NCI-H2196 (cell line): ENCODE measurements around the gene PBX3.
A peak's percentile ranks its signal among the peaks of the same experiment; 100 is the strongest.

Experiments
- DNase-seq: peaks from one replicate; lab custom pipeline; 2025; ENCODE audit not compliant: unreplicated experiment; lab: John Stamatoyannopoulos, UW

The PBX3 gene

GRCh38 chr9:125747053-125747764 lies at the start of gene PBX3:
PBX3 (plus strand) TSS chr9:125747373.
- peak; percentile 52 for DNase-seq

- DNase-seq: no peak
These were observed 47.3 kb upstream of the PBX3 start for GRCh38 chr9:125699870-125700269.

GRCh38 chr9:125700791-125701190 lies 46.4 kb upstream of the PBX3 start:
- no peak for DNase-seq

GRCh38 chr9:125701351-125701750 lies 45.8 kb upstream of the PBX3 start:
- no peak for DNase-seq

- no peak for DNase-seq
These were observed 43.5 kb upstream of the PBX3 start for GRCh38 chr9:125703662-125704061.

- DNase-seq: no peak
These were observed 41.3 kb upstream of the PBX3 start for GRCh38 chr9:125705893-125706292.

GRCh38 chr9:125706651-125707471 lies 40.3 kb upstream of the PBX3 start, which contains the start of gene MAPKAP1:
MAPKAP1 (minus strand) TSS chr9:125707208; CDS start chr9:125672574, 34,634 bp downstream.
- DNase-seq: peak; percentile 97

GRCh38 chr9:125707472-125707804 lies 39.7 kb upstream of the PBX3 start:
- no peak for DNase-seq

GRCh38 chr9:125726456-125727132 lies 20.6 kb upstream of the PBX3 start:
- no peak for DNase-seq

GRCh38 chr9:125730168-125730567 lies 17.0 kb upstream of the PBX3 start:
- DNase-seq: no peak

- no peak for DNase-seq
These were observed 14.6 kb upstream of the PBX3 start for GRCh38 chr9:125732562-125732961.

GRCh38 chr9:125739436-125739835 lies 7.7 kb upstream of the PBX3 start:
- no peak for DNase-seq

- DNase-seq: no peak
These were observed 4.5 kb upstream of the PBX3 start for GRCh38 chr9:125742657-125743056.

GRCh38 chr9:125743682-125744428 lies 3.3 kb upstream of the PBX3 start:
- DNase-seq: no peak

GRCh38 chr9:125744616-125745015 lies 2.6 kb upstream of the PBX3 start:
- DNase-seq: no peak

GRCh38 chr9:125745018-125745417 lies 2.2 kb upstream of the PBX3 start:
- no peak for DNase-seq

- DNase-seq: no peak
These were observed 1.5 kb upstream of the PBX3 start for GRCh38 chr9:125745682-125746016.

- DNase-seq: peak; percentile 98
These were observed 978 bp upstream of the PBX3 start for GRCh38 chr9:125746017-125746773.

- no peak for DNase-seq
These were observed 460 bp upstream of the PBX3 start for GRCh38 chr9:125746774-125747052.

GRCh38 chr9:125747765-125748445 lies 732 bp downstream of the PBX3 start:
- DNase-seq: no peak
